ENCODE data around the gene STX19. TPM values are rescaled to one million over a fixed set of nuclear protein-coding genes. Genes with fewer than 3 reads are reported as not detected.

The STX19 gene
- total and polyA plus RNA-seq, 8 donors, result 1.7 to 7.5 (median 2.8) TPM

- 92 to 98% methylated on average over 3 of the region's 3 CpGs for WGBS, 2 donors
- H3K9me3 ChIP-seq, result no peaks in the 10 kb centered on the region
- ATAC-seq (no peak), DNase-seq (no peak), FAIRE-seq (no peak)
- H3K4me1 ChIP-seq, result peaks cover 0 to 4% (median 0%) of the 10 kb centered on the region in 3 donors
- TF ChIP-seq CTCF (IDR thresholded peaks at IDR 0.05), result no peak
- no peaks in the 10 kb centered on the region for H3K27me3 ChIP-seq
- no peak overlapping the region for H3K4me3 ChIP-seq
- no peak overlapping the region for H3K27ac ChIP-seq
- no peaks in the 10 kb centered on the region for H3K36me3 ChIP-seq
- intact Hi-C loops (cut with DNase I), result no loop called here
Measured at GRCh38 chr3:93983408-93983807, 45.0 kb downstream of the STX19 start.

DNA sequence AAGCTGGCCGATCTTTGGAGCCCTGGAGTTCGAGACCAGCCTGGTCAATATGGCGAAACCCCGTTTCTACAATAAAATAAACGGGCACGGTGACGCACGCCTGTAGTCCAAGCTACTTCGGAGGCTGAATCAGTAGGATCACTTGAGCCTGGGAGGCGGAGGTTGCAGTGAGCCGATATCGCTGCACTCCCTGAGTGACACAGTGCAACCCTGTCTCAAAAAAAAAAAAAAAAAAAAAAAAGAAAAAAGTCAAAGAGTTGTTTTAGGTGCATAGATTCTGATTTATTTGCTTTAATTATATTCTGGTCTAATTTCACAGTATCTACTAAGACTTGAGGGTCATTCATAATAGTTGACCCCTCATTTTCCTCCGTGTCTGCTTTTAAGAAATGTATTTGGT lies 46.7 kb downstream of the STX19 start:
- FAIRE-seq, result no peak
- Histone ChIP-seq H3K27me3 (no peaks in the 10 kb centered on the region), H3K9me3 (no peaks in the 10 kb centered on the region), H3K27ac (no peak overlapping the region), H3K4me3 (no peak overlapping the region), H3K36me3 (no peaks in the 10 kb centered on the region), H3K4me1 (peaks cover 0 to 4% (median 0%) of the 10 kb centered on the region in 3 donors)
- intact Hi-C loops (cut with DNase I), result no loop called here
- no peak for ATAC-seq
- no peak for DNase-seq
- no peak for TF ChIP-seq CTCF (IDR thresholded peaks at IDR 0.05)
- 96% methylated on average over 13 of the region's 13 CpGs for WGBS, 2 donors

DNA sequence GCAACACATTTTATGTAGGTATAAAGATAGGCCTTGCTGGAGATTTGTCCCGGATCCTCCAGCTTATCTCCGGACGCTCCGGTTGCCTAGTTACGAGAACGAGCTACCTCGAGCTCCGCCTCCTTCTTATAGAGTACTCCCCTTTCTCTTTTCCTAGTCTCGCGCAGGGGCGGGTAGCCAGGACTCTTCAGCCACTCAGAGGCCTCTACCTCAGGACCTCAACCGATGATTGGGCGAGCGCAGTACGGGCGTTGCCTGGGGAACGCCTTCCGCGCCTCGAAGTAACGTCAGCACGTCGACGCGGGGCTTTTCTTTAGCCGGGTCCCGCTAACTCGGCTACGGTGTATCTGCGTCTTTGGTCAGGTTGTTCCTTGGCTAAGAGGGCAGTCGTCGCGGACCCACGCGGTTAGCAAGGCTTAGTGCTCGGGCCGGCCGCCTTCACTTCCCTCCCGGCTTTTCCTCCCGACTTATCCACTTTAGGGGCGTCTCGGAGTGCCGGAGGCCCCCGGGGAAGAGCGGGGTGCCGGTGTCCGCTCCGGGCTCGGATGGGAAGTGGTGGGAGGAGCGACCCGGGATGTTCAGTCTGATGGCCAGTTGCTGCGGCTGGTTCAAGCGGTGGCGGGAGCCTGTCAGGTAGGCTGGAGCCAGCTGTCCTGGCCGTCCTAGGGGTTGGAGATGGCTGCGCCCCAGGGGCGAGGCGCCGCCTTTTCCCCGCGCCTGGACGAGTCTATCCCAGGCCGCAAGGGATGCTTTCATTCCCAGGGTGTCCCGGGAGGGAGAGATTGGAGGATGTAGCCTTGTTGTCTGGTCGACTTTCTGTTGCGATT lies 48.3 kb downstream of the STX19 start, which contains the start of gene ARL13B:
Gene ARL13B, plus strand, starts transcription at position 306 of the 827 bp plus-strand sequence. Its CDS starts 269 bp downstream, at position 575.
- H3K27ac ChIP-seq, result peak within 1 kb of the TSS; percentile 75 to 80 (median 78)
- peak within 1 kb of the TSS; percentile 75 to 87 (median 85) for H3K4me3 ChIP-seq
- WGBS, 2 donors, result 0 to 1% methylated on average over 66 of the region's 66 CpGs
- no peaks in the 10 kb centered on the region for H3K27me3 ChIP-seq
- FAIRE-seq (peak; percentile 98), DNase-seq (peak; percentile 90 to 98 (median 96)), ATAC-seq (peak; percentile 99 to 100 (median 100))
- no peaks in the 10 kb centered on the region for H3K36me3 ChIP-seq
- intact Hi-C loops (cut with DNase I), result no loop called here
- H3K9me3 ChIP-seq, result no peaks in the 10 kb centered on the region
- peaks cover 0 to 4% (median 0%) of the 10 kb centered on the region in 3 donors for H3K4me1 ChIP-seq
- no peak for TF ChIP-seq CTCF (IDR thresholded peaks at IDR 0.05)

DNA sequence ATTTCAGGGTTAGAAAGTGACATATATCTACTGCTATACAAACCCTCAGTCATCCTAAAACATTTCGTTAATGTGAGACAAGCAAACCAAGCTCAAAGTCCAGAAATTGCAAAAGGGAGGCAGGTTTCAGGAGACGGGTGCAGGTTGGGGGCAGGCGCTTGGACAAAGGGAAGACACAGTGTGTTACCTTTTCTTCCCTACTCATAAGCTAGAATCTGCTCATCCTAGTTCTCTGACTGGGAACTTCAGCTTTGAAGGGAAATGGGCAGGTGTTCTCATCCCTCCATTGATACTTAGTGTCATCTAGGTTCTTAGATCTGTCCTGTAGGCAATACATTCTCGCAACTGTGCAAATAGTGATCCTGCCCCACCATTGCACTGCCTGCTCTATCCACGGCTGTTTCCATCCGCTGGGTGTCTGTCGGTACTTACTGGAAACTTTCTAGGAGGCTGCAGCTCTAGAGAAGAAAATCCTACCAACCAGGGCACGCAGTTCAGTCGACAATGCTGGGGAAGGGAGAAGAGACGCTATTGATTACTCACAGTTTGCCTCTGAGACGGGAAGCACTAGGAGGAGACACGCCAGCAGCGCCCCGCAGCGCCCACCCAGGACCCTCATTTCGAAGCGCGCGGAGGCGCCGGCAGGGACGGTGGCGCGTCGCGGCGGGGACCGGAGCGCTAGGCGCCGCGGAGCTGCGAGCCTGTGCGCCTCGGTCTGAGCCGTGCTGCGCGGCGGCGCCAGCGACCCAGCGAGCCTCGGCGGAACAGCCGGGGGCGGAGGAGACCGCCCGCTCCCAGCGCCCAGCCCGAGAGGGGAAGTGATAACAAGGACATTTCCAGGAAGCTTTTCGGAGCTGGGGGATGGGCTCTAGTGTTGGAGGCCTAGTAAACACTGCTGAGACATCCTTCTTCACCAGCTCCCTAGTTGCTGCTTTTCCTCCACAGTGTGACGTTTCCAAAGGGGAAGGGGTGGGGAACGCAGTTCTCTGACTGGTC lies 55.0 kb downstream of the STX19 start, which contains the start of gene PROS1:
Gene PROS1, minus strand, starts transcription at position 766 of the 996 bp plus-strand sequence. Its CDS starts 147 bp downstream, at position 619.
- H3K4me1 ChIP-seq, result peaks cover 0 to 3% (median 0%) of the 10 kb centered on the region in 3 donors
- 1% methylated on average over 53 of the region's 53 CpGs for WGBS, 2 donors
- TF ChIP-seq CTCF (IDR thresholded peaks at IDR 0.05), result no peak
- H3K27ac ChIP-seq, result peak within 1 kb of the TSS in 3 of 4 donors; percentile 51 to 85 (median 85)
- ATAC-seq (peak; percentile 92 to 98 (median 98)), DNase-seq (peak; percentile 65 to 89 (median 71)), FAIRE-seq (no peak)
- H3K27me3 ChIP-seq, result no peaks in the 10 kb centered on the region
- H3K9me3 ChIP-seq, result no peaks in the 10 kb centered on the region
- intact Hi-C loops (cut with DNase I), result no loop called here
- H3K36me3 ChIP-seq, result no peaks in the 10 kb centered on the region
- peak within 1 kb of the TSS; percentile 20 to 65 (median 40) for H3K4me3 ChIP-seq
